Pons (tissue), 1 donor: ENCODE results near the gene SINHCAF.
A peak's percentile ranks its signal among the peaks of the same experiment; 100 is the strongest.
"Not testable (repeated sequence)": the region's sequence is repeated elsewhere in the genome, so short reads cannot be mapped to it uniquely, and the experiment has no call there.

Experiments
- DNase-seq: peaks from one replicate; pipeline ENCODE4 v3.0.0-alpha.2; 2016; ENCODE audit warnings: low spot score

SINHCAF gene

GRCh38 chr12:31308116-31308515 lies 17.8 kb downstream of the SINHCAF start:
- no peak for DNase-seq

- no peak for DNase-seq
Measured at GRCh38 chr12:31306866-31307265, 19.1 kb downstream of the SINHCAF start.

GRCh38 chr12:31303466-31303865 lies 22.5 kb downstream of the SINHCAF start:
- no peak for DNase-seq

GRCh38 chr12:31301311-31301710 lies 24.6 kb downstream of the SINHCAF start:
- DNase-seq = no peak

GRCh38 chr12:31300783-31301182 lies 25.2 kb downstream of the SINHCAF start:
- no peak for DNase-seq

- DNase-seq = peak; percentile 23
Measured at GRCh38 chr12:31300341-31300740, 25.6 kb downstream of the SINHCAF start.

GRCh38 chr12:31298922-31299321 lies 27.0 kb downstream of the SINHCAF start:
- no peak for DNase-seq

GRCh38 chr12:31298515-31298910 lies 27.4 kb downstream of the SINHCAF start:
- DNase-seq = no peak

GRCh38 chr12:31297572-31298514 lies 28.1 kb downstream of the SINHCAF start:
- no peak for DNase-seq

- DNase-seq = no peak
Measured at GRCh38 chr12:31289441-31289840, 36.5 kb downstream of the SINHCAF start.

GRCh38 chr12:31288381-31288780 lies 37.6 kb downstream of the SINHCAF start:
- no peak for DNase-seq

- DNase-seq = no peak
Measured at GRCh38 chr12:31280183-31280582, 45.8 kb downstream of the SINHCAF start.

- DNase-seq = no peak
Measured at GRCh38 chr12:31279390-31279924, 46.5 kb downstream of the SINHCAF start.

GRCh38 chr12:31278832-31279231 lies 47.1 kb downstream of the SINHCAF start:
- DNase-seq = no peak

- DNase-seq = no peak
Measured at GRCh38 chr12:31278424-31278823, 47.5 kb downstream of the SINHCAF start.

- no peak for DNase-seq
Measured at GRCh38 chr12:31277081-31277480, 48.9 kb downstream of the SINHCAF start.

- DNase-seq = no peak
Measured at GRCh38 chr12:31275491-31275890, 50.5 kb downstream of the SINHCAF start.

- DNase-seq = no peak
Measured at GRCh38 chr12:31274520-31275300, 51.2 kb downstream of the SINHCAF start.

- DNase-seq = not testable (repeated sequence)
Measured at GRCh38 chr12:31273794-31274193, 52.2 kb downstream of the SINHCAF start.

- DNase-seq = no peak
Measured at GRCh38 chr12:31272607-31273225, 53.2 kb downstream of the SINHCAF start.

GRCh38 chr12:31267966-31268365 lies 58.0 kb downstream of the SINHCAF start:
- DNase-seq = no peak

- DNase-seq = no peak
Measured at GRCh38 chr12:31265722-31266121, 60.2 kb downstream of the SINHCAF start.
